OCI-LY1 (cell line): ENCODE data around the gene MYO16.
"Not testable (repeated sequence)": the region's sequence is repeated elsewhere in the genome, so short reads cannot be mapped to it uniquely, and the experiment has no call there.

ENCODE experiments used
- H2AFZ ChIP-seq: fragments of 200-600 bp; sonication (generic), shearing (Covaris generic); 2 replicates; pipeline ENCODE4 v1.6.0; 2014; ENCODE audit warnings: antibody characterized with exemption, mild to moderate bottlenecking, low read length
- H3F3A ChIP-seq: fragments of 200-600 bp; sonication (generic), shearing (Covaris generic); 2 replicates; pipeline ENCODE4 v1.6.0; 2014; ENCODE audit warnings: mild to moderate bottlenecking, antibody characterized with exemption, low read length, moderate library complexity; ENCODE audit not compliant: insufficient read depth
- H3K27ac ChIP-seq: fragments of 200-600 bp; sonication (generic); 2 replicates; pipeline ENCODE4 v1.5.1; 2014; ENCODE audit warnings: low read length, mixed run types, mild to moderate bottlenecking, low read depth; ENCODE audit not compliant: poor library complexity, severe bottlenecking
- H3K27me3 ChIP-seq: fragments of 200-600 bp; sonication (generic); 2 replicates; pipeline ENCODE4 v1.6.0; 2014; ENCODE audit warnings: antibody characterized with exemption, mild to moderate bottlenecking, low read length, moderate library complexity; ENCODE audit not compliant: insufficient read depth
- H3K36me3 ChIP-seq: fragments of 200-600 bp; sonication (generic); 2 replicates; pipeline ENCODE4 v1.6.1; 2014; ENCODE audit warnings: mild to moderate bottlenecking, antibody characterized with exemption, low read length, moderate library complexity, mixed read lengths; ENCODE audit not compliant: insufficient read depth
- H3K4me1 ChIP-seq: fragments of 200-600 bp; sonication (generic); 2 replicates; pipeline ENCODE4 v1.5.1; 2014; ENCODE audit warnings: mild to moderate bottlenecking, low read length, moderate library complexity; ENCODE audit not compliant: insufficient read depth, severe bottlenecking
- H3K4me2 ChIP-seq: fragments of 200-600 bp; sonication (generic), shearing (Covaris generic); 2 replicates; pipeline ENCODE4 v1.6.1; 2014; ENCODE audit warnings: low read length
- H3K4me3 ChIP-seq: fragments of 200-600 bp; sonication (generic); 2 replicates; pipeline ENCODE4 v1.5.1; 2014; ENCODE audit warnings: low read length, low read depth, mild to moderate bottlenecking, mixed read lengths; ENCODE audit not compliant: poor library complexity, severe bottlenecking
- H3K79me2 ChIP-seq: fragments of 200-600 bp; shearing (Covaris generic); 2 replicates; pipeline ENCODE4 v1.6.1; 2016; ENCODE audit warnings: mixed run types, low read length, mixed read lengths; ENCODE audit not compliant: insufficient read depth
- H3K9ac ChIP-seq: fragments of 200-600 bp; sonication (generic), shearing (Covaris generic); 2 replicates; pipeline ENCODE4 v1.6.1; 2014; ENCODE audit warnings: mild to moderate bottlenecking, low read length, mixed read lengths
- H3K9me2 ChIP-seq: fragments of 200-600 bp; sonication (generic), shearing (Covaris generic); 2 replicates; pipeline ENCODE4 v1.6.1; 2014; ENCODE audit warnings: low read depth, mild to moderate bottlenecking, low read length, mixed read lengths
- H3K9me3 ChIP-seq: fragments of 200-600 bp; shearing (Covaris generic); 2 replicates; pipeline ENCODE4 v1.6.1; 2014; ENCODE audit warnings: low read length, mixed read lengths
- H4K20me1 ChIP-seq: fragments of 200-600 bp; sonication (generic), shearing (Covaris generic); 2 replicates; pipeline ENCODE4 v1.6.0; 2016; ENCODE audit warnings: mild to moderate bottlenecking, low read length; ENCODE audit not compliant: insufficient read depth
- EZH2 ChIP-seq: fragments of 200-600 bp; sonication (generic), shearing (Covaris generic); IDR thresholded peaks from 2 replicates; pipeline ENCODE4 v1.8.0; 2017; ENCODE audit warnings: borderline replicate concordance, mixed run types, mild to moderate bottlenecking, antibody characterized with exemption, low read length, moderate library complexity, mixed read lengths
- TF ChIP-seq, protein P1 (sequence below): fragments of 200-600 bp; sonication (generic), shearing (Covaris generic); IDR thresholded peaks from 2 replicates; pipeline ENCODE4 v1.5.1; 2017; ENCODE audit warnings: mild to moderate bottlenecking, antibody characterized with exemption, low read length, moderate library complexity, mixed read lengths

The MYO16 gene

DNA sequence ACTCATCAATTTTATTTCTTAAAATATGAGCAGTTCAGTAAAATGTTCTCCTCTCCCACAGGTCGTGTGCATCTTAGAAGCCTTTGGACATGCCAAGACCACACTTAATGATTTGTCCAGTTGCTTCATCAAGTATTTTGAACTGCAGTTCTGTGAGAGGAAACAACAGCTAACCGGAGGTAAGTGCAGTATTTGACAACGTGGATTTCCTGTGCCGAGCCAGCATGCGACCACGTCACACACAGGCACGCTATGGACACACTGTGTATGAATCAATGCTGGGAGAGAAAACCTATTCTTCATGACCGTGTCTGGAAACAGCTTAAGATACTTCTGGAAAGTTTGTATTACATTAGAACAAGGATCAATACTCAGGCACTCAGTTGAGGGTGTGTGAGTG, 268.5 kb downstream of the MYO16 start:
- no peak overlapping the region for H2AFZ ChIP-seq
- no peaks in the 10 kb centered on the region for H3K4me1 ChIP-seq
- no peak overlapping the region for H3K4me3 ChIP-seq
- TF ChIP-seq, protein P1, sequence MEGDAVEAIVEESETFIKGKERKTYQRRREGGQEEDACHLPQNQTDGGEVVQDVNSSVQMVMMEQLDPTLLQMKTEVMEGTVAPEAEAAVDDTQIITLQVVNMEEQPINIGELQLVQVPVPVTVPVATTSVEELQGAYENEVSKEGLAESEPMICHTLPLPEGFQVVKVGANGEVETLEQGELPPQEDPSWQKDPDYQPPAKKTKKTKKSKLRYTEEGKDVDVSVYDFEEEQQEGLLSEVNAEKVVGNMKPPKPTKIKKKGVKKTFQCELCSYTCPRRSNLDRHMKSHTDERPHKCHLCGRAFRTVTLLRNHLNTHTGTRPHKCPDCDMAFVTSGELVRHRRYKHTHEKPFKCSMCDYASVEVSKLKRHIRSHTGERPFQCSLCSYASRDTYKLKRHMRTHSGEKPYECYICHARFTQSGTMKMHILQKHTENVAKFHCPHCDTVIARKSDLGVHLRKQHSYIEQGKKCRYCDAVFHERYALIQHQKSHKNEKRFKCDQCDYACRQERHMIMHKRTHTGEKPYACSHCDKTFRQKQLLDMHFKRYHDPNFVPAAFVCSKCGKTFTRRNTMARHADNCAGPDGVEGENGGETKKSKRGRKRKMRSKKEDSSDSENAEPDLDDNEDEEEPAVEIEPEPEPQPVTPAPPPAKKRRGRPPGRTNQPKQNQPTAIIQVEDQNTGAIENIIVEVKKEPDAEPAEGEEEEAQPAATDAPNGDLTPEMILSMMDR, result no peak
- TF ChIP-seq EZH2, result no peak
- no peaks in the 10 kb centered on the region for H3K79me2 ChIP-seq
- no peaks in the 10 kb centered on the region for H3K9me2 ChIP-seq
- H3K9ac ChIP-seq, result no peak overlapping the region
- no peaks in the 10 kb centered on the region for H3K9me3 ChIP-seq
- H3K36me3 ChIP-seq, result no peaks in the 10 kb centered on the region
- H3K27me3 ChIP-seq, result no peaks in the 10 kb centered on the region
- H3F3A ChIP-seq, result no peaks in the 10 kb centered on the region
- no peaks in the 10 kb centered on the region for H4K20me1 ChIP-seq
- H3K4me2 ChIP-seq, result no peak overlapping the region
- H3K27ac ChIP-seq, result no peak overlapping the region

DNA sequence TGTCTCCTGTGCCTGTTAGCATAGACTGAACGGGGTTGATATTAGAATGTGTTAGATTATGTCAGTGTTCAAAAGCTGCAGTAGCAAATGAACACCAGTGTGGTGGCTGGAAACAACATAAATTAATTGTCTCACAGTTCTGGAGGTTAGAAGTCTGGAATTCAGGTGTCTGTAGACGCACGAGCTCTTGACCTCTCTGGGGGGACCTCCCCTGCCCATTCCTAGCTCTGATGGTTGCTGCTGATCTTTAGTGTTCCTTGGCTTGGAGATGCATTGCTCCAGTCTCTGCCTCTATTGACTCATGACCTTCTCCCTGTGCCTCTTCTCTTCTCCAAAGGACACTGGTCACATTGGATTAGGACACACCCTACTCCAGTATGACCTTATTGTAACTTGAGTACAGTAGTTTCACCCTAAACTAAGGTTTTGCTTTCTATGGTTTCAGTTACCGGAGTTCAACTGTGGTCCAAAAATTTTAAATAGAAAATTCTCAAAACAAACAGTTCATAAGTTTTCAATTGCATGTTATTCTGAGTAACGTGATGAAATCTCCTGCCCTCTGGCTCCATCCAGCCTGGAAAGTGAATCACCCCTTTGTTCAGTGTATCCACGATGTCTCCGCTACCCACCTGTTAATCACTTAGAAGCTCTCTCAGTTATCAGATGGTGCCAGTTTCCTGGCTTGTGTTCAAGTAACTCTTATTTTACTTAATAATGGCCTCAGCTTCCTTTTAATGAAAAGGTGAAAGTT, 273.2 kb downstream of the MYO16 start:
- Histone ChIP-seq H3K9me3 (no peaks in the 10 kb centered on the region), H3K4me1 (no peaks in the 10 kb centered on the region), H4K20me1 (no peaks in the 10 kb centered on the region), H3K79me2 (no peaks in the 10 kb centered on the region), H3K36me3 (no peaks in the 10 kb centered on the region), H3K27me3 (no peaks in the 10 kb centered on the region), H3K9ac (no peak overlapping the region), H2AFZ (no peak overlapping the region), H3K4me3 (no peak overlapping the region), H3K27ac (no peak overlapping the region), H3F3A (no peaks in the 10 kb centered on the region), H3K4me2 (no peak overlapping the region), H3K9me2 (no peaks in the 10 kb centered on the region)
- TF ChIP-seq EZH2, result no peak
- TF ChIP-seq, protein P1, result no peak

DNA sequence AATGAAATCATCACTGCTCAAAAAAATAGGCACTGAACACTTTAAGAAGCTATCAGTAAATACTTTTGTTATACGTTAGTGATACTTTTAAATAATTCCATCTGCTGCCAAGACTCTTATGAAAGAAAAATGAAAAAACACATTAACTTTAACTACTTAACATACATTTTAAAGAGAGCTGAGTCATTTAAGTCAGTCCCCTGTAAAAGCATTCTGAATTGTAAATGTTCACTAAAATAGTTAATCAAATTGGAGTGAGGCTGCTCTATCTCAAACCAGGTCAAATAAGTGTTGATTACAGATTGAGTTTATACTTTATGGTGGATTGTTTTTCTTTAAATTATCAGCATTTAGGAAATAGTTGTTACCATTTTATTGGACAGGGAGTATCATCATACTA, 274.2 kb downstream of the MYO16 start:
- no peaks in the 10 kb centered on the region for H3K9me2 ChIP-seq
- TF ChIP-seq EZH2, result no peak

DNA sequence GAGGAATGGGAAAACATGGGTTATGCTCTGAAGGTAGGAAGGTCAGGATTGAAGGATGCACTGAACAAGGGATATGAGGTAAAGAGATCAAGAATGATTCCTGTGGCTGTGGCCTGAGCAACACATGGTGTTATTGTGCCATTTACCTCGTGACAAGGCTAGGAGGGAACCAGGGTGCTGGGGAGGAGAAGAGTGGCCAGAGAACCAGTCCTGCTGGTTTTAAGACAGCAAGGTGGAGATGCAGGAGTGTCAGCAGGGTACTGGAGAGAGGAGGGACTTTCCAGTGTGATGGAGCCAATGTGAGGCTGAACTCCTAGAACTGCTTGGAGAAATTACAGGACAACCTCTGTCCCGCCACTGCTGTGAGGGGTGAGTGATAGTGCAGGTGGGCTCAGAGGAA, 282.4 kb downstream of the MYO16 start:
- Histone ChIP-seq H3K36me3 (no peaks in the 10 kb centered on the region), H4K20me1 (no peaks in the 10 kb centered on the region), H3K9me3 (no peaks in the 10 kb centered on the region), H3K79me2 (no peaks in the 10 kb centered on the region), H3K4me2 (no peak overlapping the region), H3K9me2 (no peaks in the 10 kb centered on the region), H3K4me1 (peaks cover 11% of the 10 kb centered on the region), H3K4me3 (no peak overlapping the region), H2AFZ (no peak overlapping the region), H3K27me3 (no peaks in the 10 kb centered on the region), H3K27ac (no peak overlapping the region), H3K9ac (no peak overlapping the region), H3F3A (no peaks in the 10 kb centered on the region)
- no peak for TF ChIP-seq EZH2
- TF ChIP-seq, protein P1, result no peak

More for the DNA sequence above, 274.2 kb downstream of the MYO16 start:
- H3K4me3 ChIP-seq, result no peak overlapping the region
- no peaks in the 10 kb centered on the region for H3K36me3 ChIP-seq
- no peak overlapping the region for H3K4me2 ChIP-seq
- H3F3A ChIP-seq, result no peaks in the 10 kb centered on the region
- H2AFZ ChIP-seq, result no peak overlapping the region
- H3K9ac ChIP-seq, result no peak overlapping the region
- no peaks in the 10 kb centered on the region for H3K27me3 ChIP-seq
- H3K27ac ChIP-seq, result no peak overlapping the region
- no peaks in the 10 kb centered on the region for H3K4me1 ChIP-seq
- H3K9me3 ChIP-seq, result no peaks in the 10 kb centered on the region
- no peaks in the 10 kb centered on the region for H3K79me2 ChIP-seq
- no peaks in the 10 kb centered on the region for H4K20me1 ChIP-seq

DNA sequence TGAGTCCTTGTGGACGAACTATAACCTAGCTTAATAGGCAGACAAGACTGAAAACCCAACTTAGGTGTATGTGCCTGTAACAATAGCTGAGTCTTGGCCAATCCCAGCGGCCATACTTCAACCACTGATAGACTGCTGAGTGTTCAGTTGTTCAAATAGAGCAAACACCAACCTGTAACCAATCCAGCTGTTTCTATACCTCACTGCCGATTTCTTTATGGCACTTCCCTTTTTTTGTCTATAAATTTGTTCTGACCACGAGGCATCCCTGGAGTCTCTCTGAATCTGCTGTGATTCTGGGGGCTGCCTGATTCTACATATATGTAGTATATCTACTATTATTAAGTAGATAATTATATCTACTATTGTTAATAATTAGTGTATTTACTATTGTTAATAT, 284.3 kb downstream of the MYO16 start:
- not testable (repeated sequence) for H3K36me3 ChIP-seq, H3K27me3 ChIP-seq, H3K9me3 ChIP-seq, H3K4me2 ChIP-seq, H3K4me3 ChIP-seq, H4K20me1 ChIP-seq, H3F3A ChIP-seq, H2AFZ ChIP-seq, H3K9ac ChIP-seq, H3K79me2 ChIP-seq, H3K9me2 ChIP-seq, H3K27ac ChIP-seq
- H3K4me1 ChIP-seq, result peaks cover 11% of the 10 kb centered on the region
